Stimulated activated CD8-positive, alpha-beta memory T cell treated with anti-CD3 and anti-CD28 coated beads, Interleukin-4, amount 100 ng/mL, for 48 hours (primary cell): ENCODE measurements around the gene MT4.

ENCODE experiments used
- DNase-seq: peaks from one replicate; pipeline ENCODE4 v3.0.0-alpha.2; 2020

Gene MT4

GRCh38 chr16:56564793-56565477 lies at the start of gene MT4:
Gene MT4, plus strand, starts transcription at chr16:56565073. Its CDS starts 56 bp downstream, at chr16:56565129.
- DNase-seq: no peak

DNA sequence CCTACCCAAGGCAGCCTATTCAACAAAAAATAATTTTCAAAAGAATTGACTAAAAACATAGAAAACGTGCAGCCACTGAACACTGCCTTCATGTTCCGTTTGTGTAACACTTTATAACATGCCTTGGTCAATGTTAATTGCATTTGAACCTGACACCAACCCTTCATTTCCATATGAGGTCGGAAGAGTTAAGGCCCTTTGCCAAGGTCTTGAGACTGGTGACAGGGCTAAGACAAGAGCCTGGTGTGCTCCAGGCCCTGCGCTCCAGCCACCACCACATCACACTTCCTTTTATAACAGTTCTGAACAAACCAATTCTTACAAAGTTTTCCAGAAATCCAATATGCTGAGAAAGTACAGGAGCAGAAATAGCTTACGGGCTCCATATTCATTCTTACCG lies 49.2 kb upstream of the MT4 start:
- DNase-seq: no peak

DNA sequence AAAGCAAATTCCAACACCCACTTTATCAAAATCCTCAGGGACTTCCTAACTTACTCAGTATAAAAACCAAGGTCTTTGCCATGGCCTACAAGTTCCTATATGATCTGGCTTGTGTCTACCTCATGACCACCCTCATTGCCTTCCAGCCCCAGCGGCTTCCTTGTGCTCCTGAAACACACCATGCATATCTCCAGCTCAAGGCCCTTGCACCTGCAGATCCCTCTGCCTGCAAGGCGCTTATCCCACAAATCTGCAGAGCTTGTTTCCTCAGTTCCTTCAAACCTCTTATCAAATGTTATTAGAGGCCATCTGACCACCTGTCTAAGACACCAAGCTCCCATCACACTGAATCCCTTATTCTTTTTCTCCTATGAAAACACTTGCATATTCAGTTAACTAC lies 47.7 kb upstream of the MT4 start:
- no peak for DNase-seq

DNA sequence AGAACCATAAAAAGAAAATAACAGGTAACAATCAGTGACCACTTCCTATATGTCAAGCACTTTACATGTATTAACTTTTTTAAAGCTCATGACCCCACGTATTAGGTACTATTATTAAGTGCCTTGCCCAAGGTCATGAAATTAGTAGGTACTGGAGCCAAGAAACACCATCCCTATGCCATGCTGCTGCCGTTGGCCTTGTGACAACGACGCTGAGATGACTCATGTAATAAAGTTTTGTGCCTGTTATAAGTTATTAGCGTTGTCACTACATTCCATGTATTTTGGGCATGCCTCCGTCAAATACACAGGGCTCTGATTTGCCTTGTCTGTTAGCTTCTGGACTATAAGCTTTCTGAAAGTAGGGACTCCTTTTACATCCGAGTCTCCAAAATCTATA lies 46.4 kb upstream of the MT4 start:
- no peak for DNase-seq

DNA sequence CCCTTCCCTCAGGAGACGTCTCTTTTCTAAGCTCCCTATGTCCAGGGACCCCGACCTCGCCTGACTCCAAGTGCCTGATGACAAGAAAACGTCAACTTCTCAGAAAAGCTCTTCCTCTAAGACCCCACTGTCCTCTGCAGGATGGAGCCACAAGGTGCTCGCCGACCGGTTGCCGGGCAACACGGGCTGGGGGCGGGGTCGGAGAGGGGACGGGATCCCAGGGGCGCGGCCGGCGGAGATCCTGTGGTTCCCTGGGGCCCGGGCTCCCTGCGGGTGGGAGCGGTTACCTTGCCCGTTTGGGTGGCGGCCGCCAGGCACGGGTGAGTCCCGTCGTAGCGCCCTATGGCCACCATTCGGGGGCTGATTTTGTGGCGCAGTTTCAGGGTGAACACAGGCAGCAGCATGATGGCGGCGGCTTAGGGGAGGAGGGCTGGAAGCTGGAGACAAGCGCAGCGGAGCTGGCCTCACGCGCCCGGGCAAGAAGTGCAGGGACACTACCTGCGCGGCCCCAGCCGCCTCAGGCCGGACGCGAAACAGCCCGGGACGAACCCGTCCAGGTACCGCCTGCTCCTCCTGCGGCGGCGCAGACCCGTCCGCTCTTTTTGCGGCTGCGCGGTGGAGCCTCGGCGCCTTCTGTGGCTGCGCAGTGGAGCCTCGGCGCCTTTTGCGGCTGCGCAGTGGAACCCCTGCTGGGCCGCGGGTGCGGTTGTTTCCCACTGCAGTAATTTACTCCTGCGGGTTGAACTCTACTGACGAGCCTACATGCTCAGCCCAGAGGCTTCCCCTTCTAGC lies 45.2 kb upstream of the MT4 start, which contains the start of gene BBS2:
Gene BBS2 (minus strand): TSS at position 566 of the 792 bp plus-strand sequence. CDS start 162 bp downstream, at position 404.
- DNase-seq: peak; percentile 95

GRCh38 chr16:56520251-56520577 lies 44.7 kb upstream of the MT4 start:
- no peak for DNase-seq

GRCh38 chr16:56525236-56525635 lies 39.6 kb upstream of the MT4 start:
- DNase-seq: no peak

DNA sequence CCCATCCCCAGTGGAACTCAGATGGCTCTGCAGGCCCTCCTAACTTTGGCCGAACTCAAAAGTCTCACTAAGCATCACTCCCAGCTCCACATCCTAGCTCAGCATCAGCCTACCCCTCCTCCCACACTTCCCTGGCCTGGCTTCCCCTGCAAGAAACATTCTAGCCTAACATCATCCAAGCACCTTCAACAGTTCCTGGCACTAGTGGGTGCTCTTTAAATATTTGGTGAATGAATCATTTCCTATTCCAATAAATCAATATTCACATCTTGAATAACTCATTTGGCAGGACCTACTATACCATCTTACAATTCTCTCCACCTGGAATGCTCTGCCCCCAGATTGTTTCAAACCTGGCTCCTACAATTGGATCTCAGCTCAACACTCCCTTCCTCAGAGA lies 34.0 kb upstream of the MT4 start:
- DNase-seq: no peak

DNA sequence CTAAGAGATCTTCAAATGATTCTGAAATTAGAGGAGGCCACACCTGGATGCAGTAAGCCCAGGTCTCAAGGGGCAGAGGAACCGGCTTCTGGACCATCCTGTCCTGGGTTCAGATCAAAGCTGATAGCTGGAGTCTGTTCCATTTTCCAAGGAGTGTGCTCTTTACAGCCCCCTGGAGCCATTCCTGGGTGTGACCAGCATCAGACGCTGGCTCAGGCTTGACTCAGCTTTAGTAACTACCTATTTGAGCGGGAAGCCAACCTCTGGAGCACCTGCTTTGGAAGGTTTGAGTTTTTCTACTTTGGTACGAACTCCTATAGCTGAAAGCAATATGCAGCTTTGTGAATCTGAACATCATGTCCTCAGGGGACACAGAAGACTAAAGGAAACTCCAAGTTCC lies 32.2 kb upstream of the MT4 start:
- no peak for DNase-seq

- no peak for DNase-seq
These were observed 30.0 kb upstream of the MT4 start for GRCh38 chr16:56534847-56535383.

DNA sequence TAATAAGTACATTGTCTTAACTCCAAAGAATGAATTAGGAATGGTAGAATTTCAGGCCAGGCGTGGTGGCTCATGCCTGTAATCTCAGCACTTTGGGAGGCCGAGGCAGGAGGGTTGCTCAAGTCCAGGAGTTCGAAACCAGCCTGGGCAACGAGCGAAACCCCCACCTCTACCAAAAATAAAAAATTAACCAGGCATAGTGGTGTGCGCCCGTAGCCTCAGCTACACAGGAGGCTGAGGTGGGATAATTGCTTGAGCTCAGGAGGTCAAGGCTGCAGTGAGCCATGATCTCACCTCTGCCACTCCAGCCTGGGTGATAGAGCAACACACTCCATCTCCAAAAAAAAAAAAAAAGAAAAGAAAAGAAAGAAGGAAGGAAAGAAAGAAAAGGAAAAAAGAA lies 26.5 kb upstream of the MT4 start:
- no peak for DNase-seq

- no peak for DNase-seq
These were observed 25.2 kb upstream of the MT4 start for GRCh38 chr16:56539656-56540055.

GRCh38 chr16:56542039-56542438 lies 22.8 kb upstream of the MT4 start:
- DNase-seq: no peak

DNA sequence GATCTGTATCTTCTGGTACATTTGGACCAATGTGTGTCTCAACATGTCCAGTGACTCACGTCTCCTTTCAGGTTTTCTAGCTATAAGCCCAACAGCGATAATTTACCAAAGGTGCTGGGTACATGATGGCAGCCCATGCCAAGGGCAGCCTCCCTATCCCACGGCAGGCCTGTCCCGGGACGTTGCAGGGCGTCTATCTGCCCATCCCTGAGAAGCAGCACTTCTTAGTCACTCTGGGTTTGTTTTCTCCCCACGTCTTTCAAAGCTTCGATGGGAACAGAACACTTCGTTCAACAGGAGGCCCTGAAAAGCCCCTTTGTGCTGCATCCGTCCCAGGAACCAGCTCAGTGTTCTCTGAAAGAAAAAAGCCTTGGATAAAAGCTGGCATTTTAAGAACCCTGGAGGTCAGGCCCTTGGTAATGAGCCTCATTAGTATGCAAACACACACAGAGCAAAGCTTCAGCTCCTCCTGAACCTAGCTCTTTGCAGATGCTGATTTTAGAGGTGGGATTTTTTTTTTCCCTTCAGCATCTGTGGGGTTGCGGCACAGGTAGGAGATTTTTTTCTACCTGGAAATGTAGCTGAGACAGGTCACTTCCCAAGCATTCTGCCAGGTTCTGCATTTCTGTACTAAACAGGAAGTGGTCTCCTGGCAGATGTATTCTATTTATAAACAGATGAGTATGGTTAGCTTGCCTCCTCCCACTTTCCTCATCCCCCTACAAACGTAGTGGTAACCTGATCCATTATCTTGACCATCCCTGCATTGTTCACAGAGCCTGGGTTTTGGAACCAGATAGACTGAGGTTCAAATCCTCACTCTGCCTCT lies 17.5 kb upstream of the MT4 start:
- DNase-seq: no peak

GRCh38 chr16:56547949-56548567 lies 16.8 kb upstream of the MT4 start:
- no peak for DNase-seq

GRCh38 chr16:56549161-56549560 lies 15.7 kb upstream of the MT4 start:
- DNase-seq: no peak

GRCh38 chr16:56549744-56550385 lies 15.0 kb upstream of the MT4 start:
- peak; percentile 29 for DNase-seq

DNA sequence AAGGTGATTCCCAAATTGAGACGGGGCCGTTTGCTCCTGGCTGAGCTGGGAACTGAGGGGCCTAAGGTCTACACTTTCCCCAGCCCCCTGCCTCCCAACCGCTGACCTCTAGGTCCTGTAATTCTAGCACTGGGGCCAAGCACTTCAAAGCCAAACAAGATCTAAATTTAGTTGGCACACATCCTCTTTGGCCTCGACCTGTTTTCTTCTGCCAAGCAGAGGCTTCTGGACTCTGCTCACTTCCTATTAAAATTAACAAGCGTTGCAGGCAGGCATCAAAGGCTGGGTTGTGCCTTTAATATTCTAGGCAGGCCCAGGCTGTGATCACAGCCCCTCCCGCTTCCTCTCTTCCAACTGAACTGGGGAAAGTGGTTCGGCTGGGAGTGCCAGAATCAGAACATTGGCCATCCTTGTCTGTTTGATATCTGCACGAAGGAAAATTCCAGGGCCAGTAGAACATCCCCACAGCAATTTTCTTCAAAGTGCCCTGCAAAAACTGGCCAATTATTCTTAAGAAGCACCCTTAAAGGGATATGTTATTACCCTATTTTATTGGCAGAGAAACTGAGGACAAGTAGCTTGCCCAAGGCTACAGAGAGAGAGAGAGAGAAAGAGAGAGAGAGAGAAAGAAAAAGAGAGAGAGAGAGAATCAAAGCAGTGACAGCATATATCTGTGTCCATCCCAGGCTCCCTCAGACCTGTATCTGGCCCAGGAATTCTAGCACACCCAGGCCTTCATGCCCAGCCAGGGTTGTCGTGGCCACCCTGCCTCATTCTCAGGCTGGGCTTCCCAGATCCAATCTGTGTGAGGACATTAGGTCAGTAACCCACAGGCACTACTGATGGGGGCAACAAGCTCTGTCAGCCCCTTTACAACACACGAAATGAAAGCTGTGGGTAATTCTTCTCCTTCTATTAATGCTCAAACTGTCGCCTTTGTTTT lies 12.8 kb upstream of the MT4 start:
- DNase-seq: no peak

DNA sequence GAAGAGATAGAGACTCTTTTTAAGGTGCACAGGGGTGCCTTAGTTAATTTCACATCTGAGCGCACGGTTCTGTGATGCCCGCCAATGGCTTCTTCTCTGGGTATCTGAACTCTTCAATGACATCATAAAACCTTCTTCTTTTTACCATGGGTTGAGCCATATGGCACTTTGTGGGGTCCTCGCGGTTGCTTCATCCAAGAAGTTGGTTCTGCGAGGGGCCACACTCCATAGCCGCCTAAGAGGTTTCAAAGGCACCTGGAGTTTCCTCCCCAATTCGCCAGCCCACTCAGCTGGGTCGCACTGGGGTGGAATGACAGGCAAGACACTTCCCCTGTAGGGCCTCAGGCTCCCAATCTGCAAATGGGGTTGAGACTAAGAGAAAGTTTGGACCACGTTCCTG lies 10.4 kb upstream of the MT4 start:
- no peak for DNase-seq

DNA sequence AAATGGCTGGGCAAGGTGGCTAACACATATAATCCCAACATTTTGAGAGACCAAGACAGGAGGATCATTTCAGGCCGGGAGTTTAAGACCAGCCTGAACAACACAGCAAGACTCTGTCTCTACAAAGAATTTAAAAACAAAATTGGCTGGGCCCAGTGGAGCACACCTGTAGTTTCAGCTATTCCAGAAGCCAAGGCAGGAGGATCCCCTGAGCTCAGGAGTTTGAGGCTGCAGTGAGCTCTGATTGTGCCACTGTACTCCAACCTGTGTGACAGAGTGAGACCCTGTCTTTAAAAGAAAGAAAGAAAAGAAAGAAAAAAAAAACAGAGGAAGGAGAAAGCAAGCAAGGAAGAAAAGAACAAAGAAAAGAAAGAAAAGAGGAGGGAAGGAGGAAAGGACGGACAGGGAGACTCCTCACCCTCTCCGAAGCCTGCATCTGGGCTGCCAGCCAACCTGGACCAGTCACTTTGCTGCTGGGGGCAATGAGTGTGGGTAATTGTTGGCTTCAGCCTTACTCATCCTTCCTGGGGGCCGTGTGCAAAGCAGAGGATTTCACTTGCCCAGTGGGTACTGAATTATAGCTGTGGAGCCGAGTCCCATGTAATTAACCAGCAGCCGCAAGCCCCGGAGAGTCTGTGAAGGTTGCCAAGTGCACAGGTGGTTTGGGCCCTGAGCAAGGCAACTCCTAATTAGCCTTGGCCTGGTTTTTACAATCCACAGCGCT lies 6.7 kb upstream of the MT4 start:
- DNase-seq: no peak

- DNase-seq: no peak
These were observed 5.8 kb upstream of the MT4 start for GRCh38 chr16:56559109-56559508.
